Measurements from ENCODE around the gene CTPS1. TPM values are rescaled to one million over a fixed set of nuclear protein-coding genes. Genes with fewer than 3 reads are reported as not detected.
A peak's percentile ranks its signal among the peaks of the same experiment; 100 is the strongest.

Gene CTPS1
- total and polyA plus RNA-seq, 7 experiments from 2014 or later: 12.4 to 57.6 (median 17.0) TPM

- intact Hi-C loops (cut with micrococcal nuclease): no loop called here
- H3K9me3 Mint-ChIP-seq: no peaks in the 10 kb centered on the region
- no peak overlapping the region for H3K27ac Mint-ChIP-seq
- H3K36me3 ChIP-seq (ENCODE audit: control insufficient read depth in 2 of 3, insufficient read depth in 3 of 3, low read length in 3 of 3): no peaks in the 10 kb centered on the region
- H3K9me3 ChIP-seq (ENCODE audit: control insufficient read depth in 2 of 3, low read length in 3 of 3): no peaks in the 10 kb centered on the region
- peaks cover 0 to 2% (median 0%) of the 10 kb centered on the region in 7 donors for H3K4me1 Mint-ChIP-seq
- CTCF ChIA-PET: no interaction called here
- H3K4me3 Mint-ChIP-seq: no peak overlapping the region
- no peak overlapping the region for H3K4me3 ChIP-seq (ENCODE audit: low read length)
- H3K4me1 ChIP-seq (ENCODE audit: control insufficient read depth in 2 of 2, insufficient read depth in 2 of 2, low read length in 2 of 2): no peaks in the 10 kb centered on the region
- DNase-seq (no peak), ATAC-seq (no peak)
- POLR2A ChIA-PET: no interaction called here
- no peaks in the 10 kb centered on the region for H3K27me3 ChIP-seq (ENCODE audit: control insufficient read depth in 2 of 2, insufficient read depth in 2 of 2, low read length in 2 of 2)
- H3K27me3 Mint-ChIP-seq: peaks cover 0 to 3% (median 0%) of the 10 kb centered on the region in 5 donors
- no peak overlapping the region for H3K27ac ChIP-seq (ENCODE audit: low read depth, low read length)
- no peaks in the 10 kb centered on the region for H3K36me3 Mint-ChIP-seq
Observed at GRCh38 chr1:40965531-40965930, 14.0 kb upstream of the CTPS1 start.

GRCh38 chr1:40966417-40966816 lies 13.1 kb upstream of the CTPS1 start:
- H3K4me3 ChIP-seq (ENCODE audit: low read length): no peak overlapping the region
- POLR2A ChIA-PET: no interaction called here
- Mint-ChIP-seq H3K27ac (no peak overlapping the region), H3K9me3 (no peaks in the 10 kb centered on the region), H3K36me3 (no peaks in the 10 kb centered on the region), H3K4me3 (no peak overlapping the region), H3K27me3 (peaks cover 0 to 2% (median 0%) of the 10 kb centered on the region in 5 donors), H3K4me1 (peaks cover 0 to 2% (median 0%) of the 10 kb centered on the region in 7 donors)
- no peak for DNase-seq
- no peaks in the 10 kb centered on the region for H3K9me3 ChIP-seq (ENCODE audit: control insufficient read depth in 2 of 3, low read length in 3 of 3)
- no peak overlapping the region for H3K27ac ChIP-seq (ENCODE audit: low read depth, low read length)
- H3K4me1 ChIP-seq (ENCODE audit: control insufficient read depth in 2 of 2, insufficient read depth in 2 of 2, low read length in 2 of 2): no peaks in the 10 kb centered on the region
- ATAC-seq: no peak
- intact Hi-C loops (cut with micrococcal nuclease): no loop called here
- H3K36me3 ChIP-seq (ENCODE audit: control insufficient read depth in 2 of 3, insufficient read depth in 3 of 3, low read length in 3 of 3): no peaks in the 10 kb centered on the region
- CTCF ChIA-PET: interaction anchor here (0.6 kb wide), 1 partner anchor 10 kb away, joined by 3 read pairs; no protein-coding TSS in a partner anchor
- no peaks in the 10 kb centered on the region for H3K27me3 ChIP-seq (ENCODE audit: control insufficient read depth in 2 of 2, insufficient read depth in 2 of 2, low read length in 2 of 2)

GRCh38 chr1:40969445-40969844 lies 10.1 kb upstream of the CTPS1 start:
- ChIA-PET POLR2A (no interaction called here), CTCF (no interaction called here)
- ATAC-seq (no peak), DNase-seq (no peak)
- Mint-ChIP-seq H3K36me3 (no peaks in the 10 kb centered on the region), H3K9me3 (no peaks in the 10 kb centered on the region), H3K27ac (no peak overlapping the region), H3K4me1 (peaks cover 0 to 6% (median 0%) of the 10 kb centered on the region in 7 donors), H3K4me3 (no peak overlapping the region), H3K27me3 (peaks cover 0 to 2% (median 0%) of the 10 kb centered on the region in 5 donors)
- H3K36me3 ChIP-seq (ENCODE audit: control insufficient read depth in 2 of 3, insufficient read depth in 3 of 3, low read length in 3 of 3): no peaks in the 10 kb centered on the region
- no peaks in the 10 kb centered on the region for H3K9me3 ChIP-seq (ENCODE audit: control insufficient read depth in 2 of 3, low read length in 3 of 3)
- H3K4me3 ChIP-seq (ENCODE audit: low read length): no peak overlapping the region
- H3K4me1 ChIP-seq (ENCODE audit: control insufficient read depth in 2 of 2, insufficient read depth in 2 of 2, low read length in 2 of 2): no peaks in the 10 kb centered on the region
- no peak overlapping the region for H3K27ac ChIP-seq (ENCODE audit: low read depth, low read length)
- intact Hi-C loops (cut with micrococcal nuclease): no loop called here
- H3K27me3 ChIP-seq (ENCODE audit: control insufficient read depth in 2 of 2, insufficient read depth in 2 of 2, low read length in 2 of 2): no peaks in the 10 kb centered on the region

GRCh38 chr1:40971966-40972365 lies 7.5 kb upstream of the CTPS1 start:
- no peak overlapping the region for H3K4me3 Mint-ChIP-seq
- H3K4me1 Mint-ChIP-seq: peaks cover 0 to 9% (median 0%) of the 10 kb centered on the region in 7 donors
- no peaks in the 10 kb centered on the region for H3K36me3 ChIP-seq (ENCODE audit: control insufficient read depth in 2 of 3, insufficient read depth in 3 of 3, low read length in 3 of 3)
- peaks cover 0 to 2% (median 0%) of the 10 kb centered on the region in 5 donors for H3K27me3 Mint-ChIP-seq
- no peak for DNase-seq
- POLR2A ChIA-PET: no interaction called here
- intact Hi-C loops (cut with micrococcal nuclease): no loop called here
- CTCF ChIA-PET: interaction anchor here (1.3 kb wide), 1 partner anchor 19 kb away, joined by 4 read pairs; no protein-coding TSS in a partner anchor
- H3K4me1 ChIP-seq (ENCODE audit: control insufficient read depth in 2 of 2, insufficient read depth in 2 of 2, low read length in 2 of 2): no peaks in the 10 kb centered on the region
- H3K27me3 ChIP-seq (ENCODE audit: control insufficient read depth in 2 of 2, insufficient read depth in 2 of 2, low read length in 2 of 2): no peaks in the 10 kb centered on the region
- peak overlapping the region in 1 of 9 donors; percentile 43 for H3K27ac Mint-ChIP-seq
- H3K4me3 ChIP-seq (ENCODE audit: low read length): no peak overlapping the region
- no peak overlapping the region for H3K27ac ChIP-seq (ENCODE audit: low read depth, low read length)
- H3K9me3 ChIP-seq (ENCODE audit: control insufficient read depth in 2 of 3, low read length in 3 of 3): no peaks in the 10 kb centered on the region
- H3K9me3 Mint-ChIP-seq: no peaks in the 10 kb centered on the region
- H3K36me3 Mint-ChIP-seq: peaks cover 0 to 1% (median 0%) of the 10 kb centered on the region in 5 donors
- ATAC-seq: peak; percentile 49

GRCh38 chr1:40973912-40974311 lies 5.6 kb upstream of the CTPS1 start:
- Histone ChIP-seq H3K4me3 (ENCODE audit: low read length) (no peak overlapping the region), H3K27me3 (ENCODE audit: control insufficient read depth in 2 of 2, insufficient read depth in 2 of 2, low read length in 2 of 2) (no peaks in the 10 kb centered on the region), H3K36me3 (ENCODE audit: control insufficient read depth in 2 of 3, insufficient read depth in 3 of 3, low read length in 3 of 3) (no peaks in the 10 kb centered on the region), H3K27ac (ENCODE audit: low read depth, low read length) (no peak overlapping the region), H3K9me3 (ENCODE audit: control insufficient read depth in 2 of 3, low read length in 3 of 3) (no peaks in the 10 kb centered on the region), H3K4me1 (ENCODE audit: control insufficient read depth in 2 of 2, insufficient read depth in 2 of 2, low read length in 2 of 2) (no peaks in the 10 kb centered on the region)
- Mint-ChIP-seq H3K9me3 (no peaks in the 10 kb centered on the region), H3K27ac (no peak overlapping the region), H3K4me3 (no peak overlapping the region), H3K4me1 (peaks cover 0 to 11% (median 3%) of the 10 kb centered on the region in 7 donors), H3K36me3 (peaks cover 0 to 3% (median 0%) of the 10 kb centered on the region in 5 donors), H3K27me3 (peaks cover 0 to 2% (median 0%) of the 10 kb centered on the region in 5 donors)
- ChIA-PET CTCF (no interaction called here), POLR2A (no interaction called here)
- intact Hi-C loops (cut with micrococcal nuclease): no loop called here
- DNase-seq: no peak
- no peak for ATAC-seq

GRCh38 chr1:40974945-40975344 lies 4.6 kb upstream of the CTPS1 start:
- H3K36me3 ChIP-seq (ENCODE audit: control insufficient read depth in 2 of 3, insufficient read depth in 3 of 3, low read length in 3 of 3): no peaks in the 10 kb centered on the region
- H3K9me3 Mint-ChIP-seq: no peaks in the 10 kb centered on the region
- POLR2A ChIA-PET: no interaction called here
- CTCF ChIA-PET: no interaction called here
- intact Hi-C loops (cut with micrococcal nuclease): loop anchor here (5.0 kb wide), 3 partner anchors 168 to 933 kb away; partner anchors contain the start of gene CAP1 (in 1 of the 2)
- H3K4me1 Mint-ChIP-seq: peaks cover 0 to 11% (median 3%) of the 10 kb centered on the region in 7 donors
- H3K4me3 ChIP-seq (ENCODE audit: low read length): no peak overlapping the region
- ATAC-seq (no peak), DNase-seq (no peak)
- H3K27ac ChIP-seq (ENCODE audit: low read depth, low read length): no peak overlapping the region
- H3K4me1 ChIP-seq (ENCODE audit: control insufficient read depth in 2 of 2, insufficient read depth in 2 of 2, low read length in 2 of 2): no peaks in the 10 kb centered on the region
- no peaks in the 10 kb centered on the region for H3K27me3 ChIP-seq (ENCODE audit: control insufficient read depth in 2 of 2, insufficient read depth in 2 of 2, low read length in 2 of 2)
- H3K9me3 ChIP-seq (ENCODE audit: control insufficient read depth in 2 of 3, low read length in 3 of 3): no peaks in the 10 kb centered on the region
- H3K4me3 Mint-ChIP-seq: no peak overlapping the region
- H3K36me3 Mint-ChIP-seq: peaks cover 0 to 3% (median 0%) of the 10 kb centered on the region in 5 donors
- no peak overlapping the region for H3K27ac Mint-ChIP-seq
- H3K27me3 Mint-ChIP-seq: no peaks in the 10 kb centered on the region

GRCh38 chr1:40976952-40977690 lies 2.4 kb upstream of the CTPS1 start:
- Mint-ChIP-seq H3K27ac (peak overlapping the region in 3 of 9 donors; percentile 5 to 79 (median 23)), H3K4me3 (peak overlapping the region in 4 of 10 donors; percentile 0 to 48 (median 9)), H3K4me1 (peaks cover 16 to 25% (median 19%) of the 10 kb centered on the region in 7 donors), H3K27me3 (no peaks in the 10 kb centered on the region), H3K9me3 (no peaks in the 10 kb centered on the region), H3K36me3 (peaks cover 0 to 10% (median 0%) of the 10 kb centered on the region in 5 donors)
- DNase-seq: no peak
- intact Hi-C loops (cut with micrococcal nuclease): loop anchor here (5.0 kb wide), 3 partner anchors 170 to 935 kb away; partner anchors contain the start of gene CAP1 (in 1 of the 2)
- H3K9me3 ChIP-seq (ENCODE audit: control insufficient read depth in 2 of 3, low read length in 3 of 3): no peaks in the 10 kb centered on the region
- peaks cover 10 to 11% of the 10 kb centered on the region in 2 donors for H3K4me1 ChIP-seq (ENCODE audit: control insufficient read depth in 2 of 2, insufficient read depth in 2 of 2, low read length in 2 of 2)
- POLR2A ChIA-PET: no interaction called here
- no peaks in the 10 kb centered on the region for H3K36me3 ChIP-seq (ENCODE audit: control insufficient read depth in 2 of 3, insufficient read depth in 3 of 3, low read length in 3 of 3)
- no peak for ATAC-seq
- no peak overlapping the region for H3K27ac ChIP-seq (ENCODE audit: low read depth, low read length)
- CTCF ChIA-PET: no interaction called here
- no peaks in the 10 kb centered on the region for H3K27me3 ChIP-seq (ENCODE audit: control insufficient read depth in 2 of 2, insufficient read depth in 2 of 2, low read length in 2 of 2)
- H3K4me3 ChIP-seq (ENCODE audit: low read length): no peak overlapping the region
